SK-N-SH treated with all-trans-retinoic acid at 6 μM for 48 hours (cell line): ENCODE data around the gene POLD2.

Experiments
- ARNTL ChIP-seq: fragments of 450-650 bp; formaldehyde crosslinking; IDR thresholded peaks from 2 replicates; pipeline ENCODE4 v1.5.0; 2020; ENCODE audit warnings: low read depth, mild to moderate bottlenecking, moderate library complexity, borderline replicate concordance
- BACH2 ChIP-seq: fragments of 250-450 bp; sonication (Bioruptor Pico); IDR thresholded peaks from 2 replicates; pipeline ENCODE4 v1.9.0; 2021; ENCODE audit warnings: mild to moderate bottlenecking, borderline replicate concordance
- CREB5 ChIP-seq: fragments of 250-450 bp; sonication (Bioruptor Pico); IDR thresholded peaks from 2 replicates; pipeline ENCODE4 v1.5.1; 2020; ENCODE audit warnings: low read depth, mild to moderate bottlenecking, moderate library complexity
- CSDC2 ChIP-seq: fragments of 250-450 bp; sonication (Bioruptor Pico); IDR thresholded peaks from 2 replicates; pipeline ENCODE4 v1.5.0; 2020; ENCODE audit warnings: mild to moderate bottlenecking, moderate library complexity
- CSRNP3 ChIP-seq: fragments of 250-450 bp; sonication (Bioruptor Pico); IDR thresholded peaks from 2 replicates; pipeline ENCODE4 v1.5.1; 2021; ENCODE audit warnings: mild to moderate bottlenecking, moderate library complexity
- ESRRG ChIP-seq: fragments of 250-450 bp; sonication (Bioruptor Pico); IDR thresholded peaks from 2 replicates; pipeline ENCODE4 v1.6.1; 2021; ENCODE audit warnings: mild to moderate bottlenecking
- GLIS3 ChIP-seq: fragments of 250-450 bp; sonication (Bioruptor Pico); IDR thresholded peaks from 2 replicates; pipeline ENCODE4 v1.5.0; 2020; ENCODE audit warnings: mild to moderate bottlenecking, moderate library complexity
- ISL1 ChIP-seq: fragments of 250-450 bp; sonication (Bioruptor Pico); IDR thresholded peaks from 2 replicates; pipeline ENCODE4 v2.1.2; 2022; ENCODE audit warnings: mild to moderate bottlenecking, moderate library complexity
- PPARA ChIP-seq: fragments of 250-450 bp; sonication (Bioruptor Pico); IDR thresholded peaks from 2 replicates; pipeline ENCODE4 v1.5.0; 2020; ENCODE audit warnings: mild to moderate bottlenecking, borderline replicate concordance
- TCF4 ChIP-seq: fragments of 250-450 bp; sonication (Bioruptor Pico); IDR thresholded peaks from 2 replicates; pipeline ENCODE4 v1.8.0; 2021; ENCODE audit warnings: mild to moderate bottlenecking, moderate library complexity, borderline replicate concordance
- ZFP30 ChIP-seq: fragments of 450-650 bp; formaldehyde crosslinking; IDR thresholded peaks from 2 replicates; pipeline ENCODE4 v1.5.0; 2022; ENCODE audit warnings: mild to moderate bottlenecking, moderate library complexity
- ZNF70 ChIP-seq: fragments of 450-650 bp; formaldehyde crosslinking; IDR thresholded peaks from 2 replicates; pipeline ENCODE4 v1.5.0; 2020; ENCODE audit warnings: mild to moderate bottlenecking, moderate library complexity

- TF ChIP-seq BACH2 (CRISPR knock-in tag), result no peak
- no peak for TF ChIP-seq ISL1
- TF ChIP-seq ESRRG, result no peak
- TF ChIP-seq TCF4 (CRISPR knock-in tag), result no peak
- TF ChIP-seq ZNF70 (CRISPR knock-in tag), result no peak
- TF ChIP-seq CREB5 (CRISPR knock-in tag), result no peak
- no peak for TF ChIP-seq ARNTL (CRISPR knock-in tag)
- no peak for TF ChIP-seq ZFP30 (CRISPR knock-in tag)
- TF ChIP-seq GLIS3, result no peak
- TF ChIP-seq PPARA (CRISPR knock-in tag), result no peak
- no peak for TF ChIP-seq CSRNP3 (CRISPR knock-in tag)
- TF ChIP-seq CSDC2 (CRISPR knock-in tag), result no peak
These were observed 3.0 kb downstream of the POLD2 start for GRCh38 chr7:44120395-44120794.
